ENCODE measurements around the gene VASH1. TPM values are rescaled to one million over a fixed set of nuclear protein-coding genes. Genes with fewer than 3 reads are reported as not detected.
A peak's percentile ranks its signal among the peaks of the same experiment; 100 is the strongest.

Gene VASH1
- total RNA-seq, 4 donors from 2014 or later, result 4.3 to 12.8 (median 9.9) TPM

DNA sequence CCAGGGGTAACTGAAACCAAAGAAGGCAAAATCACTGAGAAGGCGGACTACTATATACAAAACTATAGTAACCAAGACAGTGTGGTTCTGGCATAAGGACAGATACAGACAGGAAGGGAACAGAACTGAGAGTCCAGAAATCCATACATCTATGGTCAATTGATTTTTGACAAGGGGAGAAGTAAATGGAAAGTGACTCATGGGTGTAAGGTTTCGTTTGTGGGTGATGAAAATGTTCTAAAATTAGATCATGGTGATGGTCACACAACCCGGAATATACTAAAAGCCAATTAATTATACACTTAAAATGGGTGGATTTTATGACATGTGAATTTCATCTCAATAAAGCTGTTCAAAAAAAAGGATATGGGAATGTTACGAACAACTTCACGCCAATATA lies 32.7 kb downstream of the VASH1 start:
- 88 to 89% methylated on average over 5 of the region's 5 CpGs for WGBS, 2 donors (ENCODE audit: low coverage in 1 of 2)
- TF ChIP-seq EP300 (IDR thresholded peaks at IDR 0.05) (no peak), POLR2A (IDR thresholded peaks at IDR 0.05) (no peak), POLR2AphosphoS5 (IDR thresholded peaks at IDR 0.05) (no peak)
- TF ChIP-seq, protein P1, sequence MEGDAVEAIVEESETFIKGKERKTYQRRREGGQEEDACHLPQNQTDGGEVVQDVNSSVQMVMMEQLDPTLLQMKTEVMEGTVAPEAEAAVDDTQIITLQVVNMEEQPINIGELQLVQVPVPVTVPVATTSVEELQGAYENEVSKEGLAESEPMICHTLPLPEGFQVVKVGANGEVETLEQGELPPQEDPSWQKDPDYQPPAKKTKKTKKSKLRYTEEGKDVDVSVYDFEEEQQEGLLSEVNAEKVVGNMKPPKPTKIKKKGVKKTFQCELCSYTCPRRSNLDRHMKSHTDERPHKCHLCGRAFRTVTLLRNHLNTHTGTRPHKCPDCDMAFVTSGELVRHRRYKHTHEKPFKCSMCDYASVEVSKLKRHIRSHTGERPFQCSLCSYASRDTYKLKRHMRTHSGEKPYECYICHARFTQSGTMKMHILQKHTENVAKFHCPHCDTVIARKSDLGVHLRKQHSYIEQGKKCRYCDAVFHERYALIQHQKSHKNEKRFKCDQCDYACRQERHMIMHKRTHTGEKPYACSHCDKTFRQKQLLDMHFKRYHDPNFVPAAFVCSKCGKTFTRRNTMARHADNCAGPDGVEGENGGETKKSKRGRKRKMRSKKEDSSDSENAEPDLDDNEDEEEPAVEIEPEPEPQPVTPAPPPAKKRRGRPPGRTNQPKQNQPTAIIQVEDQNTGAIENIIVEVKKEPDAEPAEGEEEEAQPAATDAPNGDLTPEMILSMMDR (IDR thresholded peaks at IDR 0.05), result no peak
- Histone ChIP-seq H3K9me3 (no peaks in the 10 kb centered on the region), H3K27me3 (no peaks in the 10 kb centered on the region), H3K27ac (no peak overlapping the region), H3K36me3 (peaks cover 0 to 74% of the 10 kb centered on the region in 2 donors), H3K4me1 (no peaks in the 10 kb centered on the region), H3K4me3 (no peak overlapping the region)
- ATAC-seq, result no peak

DNA sequence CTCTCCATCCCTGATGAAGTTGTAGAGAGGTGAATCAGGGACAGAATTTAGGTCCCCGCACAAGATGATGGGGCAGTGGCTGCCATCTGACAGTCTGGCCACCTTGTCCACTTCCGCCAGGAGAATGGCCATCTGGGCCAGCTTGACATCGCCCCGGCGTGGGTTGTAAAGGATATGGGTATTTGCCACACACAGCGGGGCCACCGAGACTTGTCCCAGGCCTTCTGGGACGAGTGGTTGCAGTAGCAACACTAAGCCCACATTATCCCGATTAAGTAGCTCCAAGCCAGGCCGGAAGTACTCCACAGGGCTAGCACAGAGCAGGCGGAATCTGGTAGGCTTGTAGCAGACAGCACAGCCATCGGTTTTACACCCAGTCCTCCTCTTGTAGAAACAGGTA lies 45.2 kb downstream of the VASH1 start:
- TF ChIP-seq EP300 (IDR thresholded peaks at IDR 0.05) (no peak), POLR2A (IDR thresholded peaks at IDR 0.05) (no peak), POLR2AphosphoS5 (IDR thresholded peaks at IDR 0.05) (no peak)
- TF ChIP-seq, protein P1 (IDR thresholded peaks at IDR 0.05), result no peak
- Histone ChIP-seq H3K9me3 (no peaks in the 10 kb centered on the region), H3K4me3 (no peak overlapping the region), H3K27me3 (no peaks in the 10 kb centered on the region), H3K36me3 (peaks cover 3 to 80% of the 10 kb centered on the region in 2 donors), H3K27ac (no peak overlapping the region), H3K4me1 (peaks cover 0 to 20% (median 0%) of the 10 kb centered on the region in 3 donors)
- 83 to 100% methylated on average over 1 of the region's 12 CpGs for WGBS, 2 donors (ENCODE audit: low coverage in 1 of 2)
- ATAC-seq, result no peak

DNA sequence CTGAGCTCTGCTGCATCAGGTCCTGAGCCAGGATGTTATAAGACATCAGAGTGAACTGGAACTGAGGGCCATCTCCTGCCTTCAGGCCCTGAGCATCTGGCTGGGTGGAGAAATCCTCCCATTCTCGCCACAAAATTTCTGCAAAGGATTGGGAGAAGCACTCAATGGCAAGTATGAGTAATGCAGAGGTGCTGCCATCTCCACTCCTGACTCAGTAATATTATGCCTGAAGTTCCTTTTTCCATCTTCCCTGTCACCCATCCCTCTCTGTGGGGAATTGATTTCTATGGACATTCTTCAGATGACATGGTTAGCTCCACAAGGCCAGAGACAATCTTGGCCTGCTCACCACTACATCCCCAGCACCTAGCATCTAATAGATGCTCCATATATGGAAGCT lies 46.7 kb downstream of the VASH1 start:
- TF ChIP-seq EP300 (IDR thresholded peaks at IDR 0.05) (no peak), POLR2A (IDR thresholded peaks at IDR 0.05) (no peak)
- Histone ChIP-seq H3K9me3 (no peaks in the 10 kb centered on the region), H3K36me3 (peaks cover 3 to 65% of the 10 kb centered on the region in 2 donors), H3K4me3 (no peak overlapping the region), H3K27me3 (no peaks in the 10 kb centered on the region), H3K4me1 (peaks cover 0 to 31% (median 0%) of the 10 kb centered on the region in 3 donors), H3K27ac (no peak overlapping the region)
- ATAC-seq, result no peak
- 67% methylated on average over 1 of the region's 1 CpG; no CpG with 5 or more reads in 1 of the 2 donors for WGBS, 2 donors (ENCODE audit: low coverage in 1 of 2)

DNA sequence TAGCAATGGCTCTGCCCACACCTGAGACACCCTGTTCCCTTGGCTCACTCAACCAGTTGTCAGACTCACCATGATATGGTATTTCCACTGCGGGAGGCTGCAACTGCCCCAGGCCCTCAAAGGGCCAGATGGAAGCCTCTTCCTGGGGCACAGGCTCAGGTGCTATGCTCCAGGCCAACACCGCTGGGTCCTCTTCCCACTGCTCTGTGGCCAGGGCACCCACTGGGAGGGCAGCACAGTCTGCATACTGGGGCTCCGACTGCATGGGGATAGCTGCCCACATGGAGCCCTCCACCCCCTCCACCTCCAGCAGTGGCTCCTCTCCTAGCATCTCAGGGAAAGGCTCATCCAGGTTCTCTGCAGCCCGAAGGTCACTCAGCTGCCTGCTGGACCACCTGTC lies 47.7 kb downstream of the VASH1 start:
- H3K27me3 ChIP-seq, result no peaks in the 10 kb centered on the region
- no peak overlapping the region for H3K27ac ChIP-seq
- peaks cover 0 to 36% (median 0%) of the 10 kb centered on the region in 3 donors for H3K4me1 ChIP-seq
- TF ChIP-seq, protein P1 (IDR thresholded peaks at IDR 0.05), result no peak
- TF ChIP-seq POLR2A (IDR thresholded peaks at IDR 0.05) (no peak), EP300 (IDR thresholded peaks at IDR 0.05) (no peak), POLR2AphosphoS5 (IDR thresholded peaks at IDR 0.05) (no peak)
- ATAC-seq, result no peak
- no peaks in the 10 kb centered on the region for H3K9me3 ChIP-seq
- H3K36me3 ChIP-seq, result peaks cover 3 to 55% of the 10 kb centered on the region in 2 donors
- H3K4me3 ChIP-seq, result no peak overlapping the region
- no CpG with 5 or more reads among the region's 4 CpGs for WGBS, 2 donors (ENCODE audit: low coverage in 1 of 2)

DNA sequence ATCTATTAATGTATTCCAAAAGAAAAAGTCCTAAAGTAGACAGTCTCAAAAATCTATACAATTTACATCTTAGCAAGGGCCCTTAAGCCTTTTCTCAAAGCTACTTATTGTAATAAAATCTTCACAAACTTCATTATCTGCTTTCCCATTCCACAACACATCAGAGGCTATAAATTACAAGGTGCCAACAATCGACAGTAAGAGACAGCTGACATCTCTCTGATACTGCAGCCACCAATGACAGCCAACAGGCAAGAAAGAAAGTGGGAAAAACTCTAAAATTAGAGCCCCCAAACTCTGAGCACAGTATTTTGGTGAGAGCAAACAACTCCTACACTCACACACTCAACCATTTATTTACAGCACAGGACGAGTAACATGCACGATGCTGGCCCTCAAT lies 49.3 kb downstream of the VASH1 start:
- Histone ChIP-seq H3K4me3 (peak overlapping the region in 1 of 2 donors; percentile 74), H3K36me3 (peaks cover 3 to 40% of the 10 kb centered on the region in 2 donors), H3K9me3 (no peaks in the 10 kb centered on the region), H3K4me1 (peaks cover 0 to 36% (median 0%) of the 10 kb centered on the region in 3 donors), H3K27me3 (no peaks in the 10 kb centered on the region), H3K27ac (peak overlapping the region in 2 of 4 donors; percentile 33 to 90)
- ATAC-seq, result no peak
- TF ChIP-seq, protein P1 (IDR thresholded peaks at IDR 0.05), result no peak
- no peak for TF ChIP-seq EP300 (IDR thresholded peaks at IDR 0.05)
- 42 to 52% methylated on average over 3 of the region's 3 CpGs for WGBS, 2 donors (ENCODE audit: low coverage in 1 of 2)

Data from gastroesophageal sphincter (tissue), 4 donors.